Ecto neural progenitor cell (in vitro differentiated cells): ENCODE data around the gene GRIA2.

Source experiments
- DNase-seq: peaks from one replicate; pipeline ENCODE4 v3.0.0-alpha.2; 2018; ENCODE audit warnings: low spot score

Gene GRIA2

GRCh38 chr4:157265281-157265680 lies 44.8 kb downstream of the GRIA2 start:
- DNase-seq: no peak

- DNase-seq: no peak
Observed at GRCh38 chr4:157270108-157270507, 49.6 kb downstream of the GRIA2 start.

- no peak for DNase-seq
Observed at GRCh38 chr4:157270552-157270951, 50.0 kb downstream of the GRIA2 start.

GRCh38 chr4:157271166-157271869 lies 50.8 kb downstream of the GRIA2 start:
- no peak for DNase-seq

GRCh38 chr4:157280673-157281072 lies 60.1 kb downstream of the GRIA2 start:
- DNase-seq: no peak

- DNase-seq: no peak
Observed at GRCh38 chr4:157282019-157282418, 61.5 kb downstream of the GRIA2 start.

GRCh38 chr4:157287445-157287844 lies 66.9 kb downstream of the GRIA2 start:
- no peak for DNase-seq

GRCh38 chr4:157290622-157291021 lies 70.1 kb downstream of the GRIA2 start:
- no peak for DNase-seq

GRCh38 chr4:157291071-157291470 lies 70.5 kb downstream of the GRIA2 start:
- DNase-seq: no peak

GRCh38 chr4:157293673-157294072 lies 73.1 kb downstream of the GRIA2 start:
- DNase-seq: no peak

- no peak for DNase-seq
Observed at GRCh38 chr4:157294575-157294974, 74.0 kb downstream of the GRIA2 start.

GRCh38 chr4:157300701-157301100 lies 80.2 kb downstream of the GRIA2 start:
- DNase-seq: no peak

GRCh38 chr4:157303471-157303960 lies 83.0 kb downstream of the GRIA2 start:
- DNase-seq: no peak

- DNase-seq: no peak
Observed at GRCh38 chr4:157304769-157305168, 84.2 kb downstream of the GRIA2 start.

- no peak for DNase-seq
Observed at GRCh38 chr4:157312702-157313101, 92.2 kb downstream of the GRIA2 start.

- DNase-seq: no peak
Observed at GRCh38 chr4:157314906-157315305, 94.4 kb downstream of the GRIA2 start.

GRCh38 chr4:157315968-157316367 lies 95.4 kb downstream of the GRIA2 start:
- DNase-seq: no peak

- no peak for DNase-seq
Observed at GRCh38 chr4:157320092-157320491, 99.6 kb downstream of the GRIA2 start.

GRCh38 chr4:157327666-157328065 lies 107.1 kb downstream of the GRIA2 start:
- DNase-seq: no peak

- no peak for DNase-seq
Observed at GRCh38 chr4:157357887-157358286, 137.4 kb downstream of the GRIA2 start.

- no peak for DNase-seq
Observed at GRCh38 chr4:157358439-157358838, 137.9 kb downstream of the GRIA2 start.

GRCh38 chr4:157358851-157359250 lies 138.3 kb downstream of the GRIA2 start:
- no peak for DNase-seq

GRCh38 chr4:157363360-157363759 lies 142.8 kb downstream of the GRIA2 start:
- no peak for DNase-seq

- DNase-seq: no peak
Observed at GRCh38 chr4:157372154-157372553, 151.6 kb downstream of the GRIA2 start.
